CD4-positive, CD25-positive, alpha-beta regulatory T cell (primary cell): ENCODE measurements around the gene GATA5. TPM values are rescaled to one million over a fixed set of nuclear protein-coding genes. Genes with fewer than 3 reads are reported as not detected.
"Not testable (repeated sequence)": the region's sequence is repeated elsewhere in the genome, so short reads cannot be mapped to it uniquely, and the experiment has no call there.

Experiments used
- ATAC-seq, 2 donors: fragments of 150-1000 bp; cut with Tn5 transposase; one replicate each; pipeline ENCODE4 v1.10.0; 2021; ENCODE audit warnings: low read depth in 2 of 2, moderate number of reproducible peaks in 2 of 2, moderate library complexity in 1 of 2
- DNase-seq, 3 donors: peaks; one replicate each; pipeline versions ENCODE4 v3.0.0 to v3.0.0-alpha.2; 2012 to 2022; ENCODE audit warnings: mixed read lengths in 1 of 3
- H3K27ac ChIP-seq: one replicate; pipeline ENCODE4 v1.7.0; 2013; ENCODE audit warnings: mild to moderate bottlenecking, low read length; ENCODE audit not compliant: insufficient read depth, poor library complexity, severe bottlenecking
- H3K27me3 ChIP-seq: one replicate; pipeline ENCODE4 v1.7.0; 2013; ENCODE audit warnings: low read length; ENCODE audit not compliant: control insufficient read depth, insufficient read depth
- H3K36me3 ChIP-seq: one replicate; pipeline ENCODE4 v1.7.0; 2013; ENCODE audit warnings: mild to moderate bottlenecking, low read length, moderate library complexity; ENCODE audit not compliant: control insufficient read depth, insufficient read depth
- H3K4me1 ChIP-seq: 2 replicates; pipeline ENCODE4 v1.7.0; 2013; ENCODE audit warnings: mild to moderate bottlenecking, low read length; ENCODE audit not compliant: insufficient read depth, control insufficient read depth, poor library complexity, severe bottlenecking
- H3K4me3 ChIP-seq: one replicate; pipeline ENCODE4 v1.7.0; 2013; ENCODE audit warnings: low read depth, mild to moderate bottlenecking, low read length, moderate library complexity
- H3K9me3 ChIP-seq, 2 experiments: 1 replicate in 1 of 2; 2 replicates in 1 of 2; pipeline ENCODE4 v1.7.0; 2013; ENCODE audit warnings: low read length in 2 of 2, mild to moderate bottlenecking in 1 of 2, moderate library complexity in 1 of 2; ENCODE audit not compliant: control insufficient read depth in 2 of 2
- H3K27ac Mint-ChIP-seq, 3 donors: one replicate each; pipeline ENCODE4 v1.8.0; 2020 to 2022; ENCODE audit warnings: mild to moderate bottlenecking in 3 of 3, mixed read lengths in 3 of 3, moderate library complexity in 2 of 3
- H3K27me3 Mint-ChIP-seq: one replicate; pipeline ENCODE4 v1.8.0; 2022; ENCODE audit warnings: mild to moderate bottlenecking, mixed read lengths
- H3K36me3 Mint-ChIP-seq: one replicate; pipeline ENCODE4 v1.8.0; 2020; ENCODE audit warnings: mixed read lengths
- H3K4me1 Mint-ChIP-seq, 4 donors: one replicate each; pipeline ENCODE4 v1.8.0; 2020 to 2022; ENCODE audit warnings: mixed read lengths in 4 of 4, mild to moderate bottlenecking in 1 of 4
- H3K4me3 Mint-ChIP-seq, 4 donors: one replicate each; pipeline ENCODE4 v1.8.0; 2020 to 2022; ENCODE audit warnings: mild to moderate bottlenecking in 4 of 4, mixed read lengths in 4 of 4, moderate library complexity in 3 of 4
- H3K9me3 Mint-ChIP-seq, 7 donors: one replicate each; pipeline ENCODE4 v1.8.0; 2020 to 2022; ENCODE audit warnings: mixed read lengths in 7 of 7, mild to moderate bottlenecking in 3 of 7, moderate library complexity in 2 of 7
- polyA plus RNA-seq, 4 donors: library from polyadenylated mRNA; unstranded; fragments of 300-500 nt; fragmentation: Illumina TruSeq; gene quantifications; one replicate each; pipeline ENCODE4 v1.2.3, GENCODE V29; 2021
- total RNA-seq: library from RNA; stranded (reverse); gene quantifications from one replicate; pipeline ENCODE4 v1.2.3, GENCODE V29; 2022

GATA5 gene
- total and polyA plus RNA-seq, 5 donors from 2014 or later, result not detected

- H3K27me3 Mint-ChIP-seq, result no peaks in the 10 kb centered on the region
- no peaks in the 10 kb centered on the region for H3K36me3 ChIP-seq
- H3K36me3 Mint-ChIP-seq, result no peaks in the 10 kb centered on the region
- H3K4me3 Mint-ChIP-seq, result no peak overlapping the region
- no peak overlapping the region for H3K27ac Mint-ChIP-seq
- H3K4me1 Mint-ChIP-seq, result peaks cover 0 to 2% (median 0%) of the 10 kb centered on the region in 4 donors
- ATAC-seq (no peak), DNase-seq (no peak)
- H3K9me3 Mint-ChIP-seq, result no peaks in the 10 kb centered on the region
- no peak overlapping the region for H3K27ac ChIP-seq
- no peak overlapping the region for H3K4me3 ChIP-seq
- no peaks in the 10 kb centered on the region for H3K4me1 ChIP-seq
- no peaks in the 10 kb centered on the region for H3K27me3 ChIP-seq
- no peaks in the 10 kb centered on the region for H3K9me3 ChIP-seq
Measured at GRCh38 chr20:62428002-62428372, 47.8 kb downstream of the GATA5 start.

DNA sequence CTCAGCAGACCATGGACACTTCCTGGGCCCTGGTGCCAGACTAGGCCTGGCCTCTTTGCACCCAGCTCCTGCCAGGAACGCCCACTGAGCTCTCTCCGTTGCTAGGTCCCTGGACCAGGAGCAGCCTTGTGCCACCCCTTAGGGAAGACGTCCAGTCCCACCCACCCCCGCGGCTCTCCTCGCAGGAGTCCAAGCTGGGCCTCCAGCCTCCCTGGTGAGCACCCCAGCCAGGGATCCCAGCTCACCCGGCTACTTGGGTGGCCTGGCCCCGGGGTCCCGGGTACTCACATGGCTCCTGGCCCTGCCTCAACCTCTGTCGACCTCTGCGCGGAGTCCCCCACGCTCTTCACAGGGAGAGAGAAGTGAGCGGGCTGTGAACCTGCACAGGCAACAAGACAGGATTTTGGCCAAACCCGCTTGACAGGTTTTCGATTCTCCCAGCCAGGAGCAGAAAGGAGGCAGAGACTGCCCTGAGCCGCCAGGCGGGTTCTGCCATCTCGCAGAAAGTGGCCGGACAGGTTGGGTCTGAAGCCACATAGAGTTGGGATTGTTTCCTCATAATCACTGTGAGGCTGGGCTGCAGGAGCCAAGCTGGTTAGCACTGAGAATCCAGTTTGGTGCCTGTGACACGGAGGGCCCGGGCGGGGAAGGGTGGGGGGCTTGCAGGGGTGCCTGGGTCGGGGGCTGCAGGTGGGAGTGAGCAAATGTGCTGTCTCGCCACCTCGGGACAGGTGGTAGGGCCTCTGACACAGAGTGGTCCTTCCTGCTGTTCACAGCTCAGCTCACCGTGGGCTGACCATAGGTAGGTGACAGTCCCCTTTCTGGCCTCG lies 48.4 kb downstream of the GATA5 start, which contains the start of gene RBBP8NL:
Gene RBBP8NL (minus strand): TSS at position 368 of the 830 bp plus-strand sequence. CDS start 7,892 bp downstream, outside the sequence.
- Mint-ChIP-seq H3K4me3 (no peak within 1 kb of the TSS), H3K36me3 (no peaks in the 10 kb centered on the region), H3K4me1 (peaks cover 0 to 2% (median 0%) of the 10 kb centered on the region in 4 donors), H3K27me3 (no peaks in the 10 kb centered on the region), H3K27ac (no peak within 1 kb of the TSS), H3K9me3 (no peaks in the 10 kb centered on the region)
- H3K9me3 ChIP-seq, result no peaks in the 10 kb centered on the region
- no peak within 1 kb of the TSS for H3K27ac ChIP-seq
- H3K27me3 ChIP-seq, result no peaks in the 10 kb centered on the region
- no peak within 1 kb of the TSS for H3K4me3 ChIP-seq
- H3K4me1 ChIP-seq, result no peaks in the 10 kb centered on the region
- H3K36me3 ChIP-seq, result no peaks in the 10 kb centered on the region
- DNase-seq (no peak), ATAC-seq (no peak)

DNA sequence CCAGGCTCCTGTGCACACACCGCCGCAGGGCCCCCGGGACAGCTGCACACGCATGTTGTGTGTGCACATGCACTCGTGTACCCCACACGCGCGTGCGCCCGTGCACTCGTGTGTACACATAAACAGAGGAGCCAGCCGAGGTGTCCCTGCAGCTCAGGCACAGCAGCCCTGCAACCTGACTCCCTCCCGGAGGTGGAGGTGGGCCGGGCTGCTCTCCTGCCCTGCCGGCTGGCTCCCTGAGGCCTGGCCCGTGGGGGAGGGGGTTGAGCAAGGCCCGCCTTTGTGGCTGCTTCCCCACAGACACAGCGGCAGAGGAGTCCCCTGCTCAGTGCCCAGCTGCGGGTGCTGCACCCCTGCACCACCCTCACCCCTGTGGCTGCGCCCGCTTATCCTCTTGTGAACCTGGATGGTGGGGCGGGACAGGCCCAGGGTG lies 49.1 kb downstream of the GATA5 start:
- Histone ChIP-seq H3K36me3 (no peaks in the 10 kb centered on the region), H3K4me3 (no peak overlapping the region), H3K27ac (no peak overlapping the region), H3K9me3 (no peaks in the 10 kb centered on the region), H3K27me3 (no peaks in the 10 kb centered on the region), H3K4me1 (no peaks in the 10 kb centered on the region)
- Mint-ChIP-seq H3K9me3 (no peaks in the 10 kb centered on the region), H3K27ac (no peak overlapping the region), H3K27me3 (no peaks in the 10 kb centered on the region), H3K4me3 (no peak overlapping the region), H3K4me1 (peaks cover 0 to 2% (median 0%) of the 10 kb centered on the region in 4 donors), H3K36me3 (no peaks in the 10 kb centered on the region)
- ATAC-seq (no peak), DNase-seq (no peak)

- H3K9me3 Mint-ChIP-seq, H3K36me3 Mint-ChIP-seq, ATAC-seq, H3K4me1 Mint-ChIP-seq, H3K27me3 Mint-ChIP-seq, DNase-seq, H3K27me3 ChIP-seq, H3K27ac ChIP-seq, H3K27ac Mint-ChIP-seq, H3K9me3 ChIP-seq, H3K4me1 ChIP-seq, H3K36me3 ChIP-seq, H3K4me3 ChIP-seq, H3K4me3 Mint-ChIP-seq: not testable (repeated sequence)
Measured at GRCh38 chr20:62426059-62426348, 49.8 kb downstream of the GATA5 start.

DNA sequence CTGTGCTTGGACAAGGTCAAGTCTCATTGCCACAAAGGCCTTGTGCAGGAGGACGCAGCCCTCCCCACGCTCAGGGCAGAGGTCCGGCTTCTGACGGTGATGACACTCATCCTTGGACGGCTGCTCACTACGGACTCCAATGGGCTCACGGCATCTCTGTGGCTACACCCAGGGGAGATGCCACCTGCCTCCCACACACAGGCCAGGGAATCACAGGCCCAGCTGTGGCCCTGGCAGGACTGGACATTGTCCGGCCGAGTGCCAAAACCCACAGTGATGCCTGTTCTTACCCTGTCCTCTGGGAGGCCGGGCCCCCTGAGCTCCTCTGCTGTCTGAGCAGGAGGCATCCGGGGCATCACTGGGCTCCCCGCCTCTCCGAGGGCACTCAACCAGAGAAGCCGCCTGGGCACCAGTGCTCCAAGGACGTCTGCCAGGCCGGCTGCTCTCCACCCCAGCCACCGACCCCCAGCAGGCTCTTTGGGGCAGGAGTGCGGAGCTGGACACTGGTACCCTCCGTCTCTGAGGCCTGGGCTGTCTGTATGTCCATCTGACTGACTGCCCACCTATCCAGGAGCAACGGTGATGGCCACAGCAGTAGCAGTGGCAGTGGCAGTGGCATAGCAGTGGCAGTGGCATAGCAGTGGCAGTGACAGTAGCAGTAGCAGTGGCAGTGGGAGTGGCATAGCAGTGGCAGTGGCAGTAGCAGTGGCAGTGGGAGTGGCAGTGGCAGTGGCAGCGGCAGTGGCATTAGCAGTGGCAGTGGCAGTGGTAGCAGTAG lies 50.3 kb downstream of the GATA5 start:
- H3K36me3 ChIP-seq, result no peaks in the 10 kb centered on the region
- no peak for DNase-seq
- no peaks in the 10 kb centered on the region for H3K4me1 Mint-ChIP-seq
- H3K4me1 ChIP-seq, result no peaks in the 10 kb centered on the region
- H3K9me3 Mint-ChIP-seq, result no peaks in the 10 kb centered on the region
- H3K4me3 Mint-ChIP-seq, result no peak overlapping the region
- H3K36me3 Mint-ChIP-seq, result no peaks in the 10 kb centered on the region
- H3K9me3 ChIP-seq, result no peaks in the 10 kb centered on the region
- no peak for ATAC-seq
- no peak overlapping the region for H3K27ac Mint-ChIP-seq
- H3K27me3 Mint-ChIP-seq, result no peaks in the 10 kb centered on the region
- H3K27me3 ChIP-seq, result no peaks in the 10 kb centered on the region
- H3K4me3 ChIP-seq, result no peak overlapping the region
- H3K27ac ChIP-seq, result no peak overlapping the region

DNA sequence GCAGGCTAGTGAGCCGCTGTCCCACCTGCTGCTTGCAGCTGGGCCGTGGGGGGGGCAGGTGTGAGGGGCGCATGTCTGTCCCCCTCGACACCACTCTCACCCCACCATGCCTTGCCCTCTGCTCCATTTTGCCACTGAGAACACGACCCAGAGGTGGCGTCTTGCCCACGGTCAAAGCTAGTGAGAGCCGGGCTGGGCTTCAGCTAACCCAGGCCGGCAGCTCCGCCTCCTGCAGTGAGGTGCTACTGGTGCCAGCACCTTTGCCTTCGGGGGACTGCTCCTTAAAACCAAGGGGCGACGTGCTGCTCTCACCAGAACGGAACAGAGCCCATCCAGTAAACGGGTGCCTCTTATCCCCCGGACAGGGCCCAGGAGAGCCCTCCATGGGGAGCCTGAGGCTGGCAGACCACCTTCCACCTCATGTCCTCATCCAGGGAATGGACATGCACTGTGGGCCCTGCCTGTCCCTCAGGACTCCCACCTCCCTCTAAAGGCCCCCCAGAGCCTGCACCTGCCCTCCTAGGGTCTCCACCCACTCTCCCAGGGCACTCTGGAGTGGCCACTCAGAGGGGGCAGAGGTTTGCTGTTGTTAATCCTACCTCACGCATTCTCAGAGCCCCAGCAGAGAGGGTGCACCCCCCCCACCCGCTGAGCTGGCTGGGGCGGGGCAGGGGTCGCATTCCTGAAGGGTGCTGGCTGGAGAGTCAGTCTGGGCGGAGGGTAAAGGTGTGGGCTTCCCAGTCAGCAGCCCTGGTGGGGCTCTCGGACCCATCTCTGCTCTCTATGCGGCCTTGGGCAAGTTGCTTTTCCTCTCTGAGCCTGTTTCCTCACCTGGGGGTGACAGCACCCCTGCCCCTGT lies 51.3 kb downstream of the GATA5 start:
- H3K36me3 ChIP-seq, result no peaks in the 10 kb centered on the region
- Mint-ChIP-seq H3K36me3 (no peaks in the 10 kb centered on the region), H3K27ac (no peak overlapping the region), H3K27me3 (no peaks in the 10 kb centered on the region), H3K4me1 (no peaks in the 10 kb centered on the region), H3K9me3 (no peaks in the 10 kb centered on the region), H3K4me3 (no peak overlapping the region)
- no peak overlapping the region for H3K4me3 ChIP-seq
- ATAC-seq, result no peak
- H3K27ac ChIP-seq, result no peak overlapping the region
- H3K4me1 ChIP-seq, result no peaks in the 10 kb centered on the region
- DNase-seq, result no peak
- no peaks in the 10 kb centered on the region for H3K27me3 ChIP-seq
- H3K9me3 ChIP-seq, result no peaks in the 10 kb centered on the region

- no peaks in the 10 kb centered on the region for H3K4me1 ChIP-seq
- H3K4me1 Mint-ChIP-seq, result no peaks in the 10 kb centered on the region
- H3K4me3 ChIP-seq, result no peak overlapping the region
- H3K36me3 Mint-ChIP-seq, result no peaks in the 10 kb centered on the region
- H3K27ac ChIP-seq, result no peak overlapping the region
- no peaks in the 10 kb centered on the region for H3K9me3 Mint-ChIP-seq
- H3K36me3 ChIP-seq, result no peaks in the 10 kb centered on the region
- ATAC-seq (no peak), DNase-seq (no peak)
- H3K27me3 ChIP-seq, result no peaks in the 10 kb centered on the region
- H3K9me3 ChIP-seq, result no peaks in the 10 kb centered on the region
- no peaks in the 10 kb centered on the region for H3K27me3 Mint-ChIP-seq
- H3K27ac Mint-ChIP-seq, result no peak overlapping the region
- H3K4me3 Mint-ChIP-seq, result no peak overlapping the region
Measured at GRCh38 chr20:62423326-62423706, 52.5 kb downstream of the GATA5 start.
